Activated CD4-positive, alpha-beta T cell treated with anti-CD3 and anti-CD28 coated beads for 1 hour (primary cell): ENCODE measurements around the gene PDE5A.
"Not testable (repeated sequence)": the region's sequence is repeated elsewhere in the genome, so short reads cannot be mapped to it uniquely, and the experiment has no call there.

Source experiments
- DNase-seq: peaks from one replicate; pipeline ENCODE4 v3.0.0-alpha.2; 2020

Gene PDE5A

GRCh38 chr4:119518230-119518892, 110.2 kb downstream of the PDE5A start:
- no peak for DNase-seq

- DNase-seq, result no peak
Measured at GRCh38 chr4:119517361-119518229, 111.0 kb downstream of the PDE5A start.

GRCh38 chr4:119512398-119512797, 116.2 kb downstream of the PDE5A start:
- DNase-seq, result no peak

GRCh38 chr4:119510395-119511149, 118.0 kb downstream of the PDE5A start:
- no peak for DNase-seq

GRCh38 chr4:119508281-119508680, 120.3 kb downstream of the PDE5A start:
- no peak for DNase-seq

GRCh38 chr4:119506806-119507205, 121.8 kb downstream of the PDE5A start:
- DNase-seq, result no peak

- DNase-seq, result no peak
Measured at GRCh38 chr4:119504616-119505015, 124.0 kb downstream of the PDE5A start.

GRCh38 chr4:119501740-119502139, 126.9 kb downstream of the PDE5A start:
- no peak for DNase-seq

GRCh38 chr4:119498527-119498926, 130.1 kb downstream of the PDE5A start:
- DNase-seq, result no peak

- no peak for DNase-seq
Measured at GRCh38 chr4:119493886-119494285, 134.7 kb downstream of the PDE5A start.

GRCh38 chr4:119493419-119493818, 135.2 kb downstream of the PDE5A start:
- no peak for DNase-seq

GRCh38 chr4:119490335-119490734, 138.3 kb downstream of the PDE5A start:
- no peak for DNase-seq

GRCh38 chr4:119489305-119489704, 139.3 kb downstream of the PDE5A start:
- DNase-seq, result no peak

- DNase-seq, result no peak
Measured at GRCh38 chr4:119480331-119480730, 148.3 kb downstream of the PDE5A start.

GRCh38 chr4:119479835-119480234, 148.8 kb downstream of the PDE5A start:
- DNase-seq, result no peak

- DNase-seq, result no peak
Measured at GRCh38 chr4:119479180-119479808, 149.3 kb downstream of the PDE5A start.

GRCh38 chr4:119478446-119479179, 150.0 kb downstream of the PDE5A start:
- no peak for DNase-seq

GRCh38 chr4:119477412-119478053, 151.1 kb downstream of the PDE5A start:
- DNase-seq, result no peak

- DNase-seq, result no peak
Measured at GRCh38 chr4:119471259-119471658, 157.3 kb downstream of the PDE5A start.

GRCh38 chr4:119470737-119471063, 157.9 kb downstream of the PDE5A start:
- DNase-seq, result not testable (repeated sequence)

GRCh38 chr4:119470021-119470736, 158.4 kb downstream of the PDE5A start:
- DNase-seq, result not testable (repeated sequence)
